Neutrophil (primary cell): Measurements from ENCODE around the gene CRIP1.
A peak's percentile ranks its signal among the peaks of the same experiment; 100 is the strongest.

Experiments used
- H3K27ac ChIP-seq: fragments of 200-600 bp; sonication (generic); 2 replicates; pipeline ENCODE4 v1.5.1; 2016; ENCODE audit warnings: mild to moderate bottlenecking, moderate library complexity
- H3K27me3 ChIP-seq: fragments of 200-600 bp; sonication (generic); 2 replicates; pipeline ENCODE4 v1.6.0; 2016; ENCODE audit warnings: mild to moderate bottlenecking
- H3K36me3 ChIP-seq: fragments of 200-600 bp; sonication (generic); 2 replicates; pipeline ENCODE4 v1.5.1; 2017
- H3K4me1 ChIP-seq, 2 experiments: fragments of 200-600 bp in 1 of 2; sonication (generic) in 1 of 2; 1 replicate in 1 of 2; 2 replicates in 1 of 2; pipeline versions ENCODE4 v1.5.1 to v1.6.1; 2013 to 2016; ENCODE audit warnings: low read depth in 1 of 2, low read length in 1 of 2, mild to moderate bottlenecking in 1 of 2, moderate library complexity in 1 of 2; ENCODE audit not compliant: control insufficient read depth in 1 of 2, insufficient read depth in 1 of 2
- H3K4me3 ChIP-seq, 2 experiments: fragments of 200-600 bp in 1 of 2; sonication (generic) in 1 of 2; 1 replicate in 1 of 2; 2 replicates in 1 of 2; pipeline ENCODE4 v1.5.1; 2013 to 2016; ENCODE audit warnings: low read depth in 1 of 2, low read length in 1 of 2, mild to moderate bottlenecking in 1 of 2, moderate library complexity in 1 of 2
- H3K9me3 ChIP-seq: fragments of 200-600 bp; sonication (generic); 2 replicates; pipeline ENCODE4 v1.5.1; 2016
- CTCF ChIP-seq: fragments of 200-600 bp; sonication (generic); IDR thresholded peaks from 2 replicates; pipeline ENCODE4 v1.5.1; 2016; ENCODE audit warnings: antibody characterized with exemption

CRIP1 gene

GRCh38 chr14:105448706-105449111 is 38.0 kb upstream of the CRIP1 start:
- Histone ChIP-seq H3K27me3 (no peaks in the 10 kb centered on the region), H3K4me1 (no peaks in the 10 kb centered on the region), H3K9me3 (no peaks in the 10 kb centered on the region), H3K36me3 (peaks cover 29% of the 10 kb centered on the region), H3K27ac (no peak overlapping the region), H3K4me3 (no peak overlapping the region)
- TF ChIP-seq CTCF, result peak; percentile 44

DNA sequence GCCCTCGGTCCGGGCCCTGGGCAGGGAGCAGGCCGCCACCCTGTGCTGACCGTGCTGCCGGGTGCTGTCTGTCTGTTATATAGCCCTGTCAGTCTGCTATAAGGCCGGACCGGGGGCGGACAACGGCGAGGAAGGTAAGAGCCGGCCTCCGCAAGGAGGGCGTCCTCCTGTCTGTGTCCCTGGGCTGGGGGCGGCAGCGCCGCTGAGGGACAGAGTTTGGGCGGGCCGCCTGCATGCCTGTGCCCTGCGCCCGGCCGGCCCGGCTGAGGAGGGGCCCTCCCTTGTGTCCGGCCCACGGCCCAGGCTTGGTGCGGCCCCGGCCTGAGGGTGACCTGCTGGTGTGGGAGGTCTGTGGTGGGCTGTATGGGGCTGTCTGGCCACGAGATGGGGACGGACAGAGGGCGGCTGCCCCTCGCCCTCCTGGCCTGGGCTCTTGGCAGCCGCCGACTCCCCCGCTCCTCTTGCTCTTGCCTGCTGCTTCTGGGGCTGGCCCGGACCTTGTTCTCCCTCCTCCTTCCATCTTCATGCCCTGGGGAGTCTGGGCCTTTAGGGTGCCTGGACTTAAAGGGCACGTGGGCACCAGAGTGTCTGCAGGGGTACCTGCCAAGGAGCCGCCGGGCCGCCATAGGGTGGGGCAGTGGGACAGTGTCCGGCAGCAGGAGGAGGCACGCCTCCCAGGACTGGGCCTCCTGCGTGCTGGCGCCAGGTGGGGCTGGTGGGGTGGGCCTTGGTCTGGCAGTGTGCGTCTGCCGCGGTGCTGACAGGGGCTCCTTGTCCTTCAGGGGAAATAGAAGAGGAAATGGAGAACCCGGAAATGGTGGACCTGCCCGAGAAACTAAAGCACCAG is 37.2 kb upstream of the CRIP1 start:
- H3K4me1 ChIP-seq, result no peaks in the 10 kb centered on the region
- peaks cover 33% of the 10 kb centered on the region for H3K36me3 ChIP-seq
- TF ChIP-seq CTCF, result no peak
- H3K9me3 ChIP-seq, result no peaks in the 10 kb centered on the region
- no peak overlapping the region for H3K4me3 ChIP-seq
- no peaks in the 10 kb centered on the region for H3K27me3 ChIP-seq
- H3K27ac ChIP-seq, result no peak overlapping the region

DNA sequence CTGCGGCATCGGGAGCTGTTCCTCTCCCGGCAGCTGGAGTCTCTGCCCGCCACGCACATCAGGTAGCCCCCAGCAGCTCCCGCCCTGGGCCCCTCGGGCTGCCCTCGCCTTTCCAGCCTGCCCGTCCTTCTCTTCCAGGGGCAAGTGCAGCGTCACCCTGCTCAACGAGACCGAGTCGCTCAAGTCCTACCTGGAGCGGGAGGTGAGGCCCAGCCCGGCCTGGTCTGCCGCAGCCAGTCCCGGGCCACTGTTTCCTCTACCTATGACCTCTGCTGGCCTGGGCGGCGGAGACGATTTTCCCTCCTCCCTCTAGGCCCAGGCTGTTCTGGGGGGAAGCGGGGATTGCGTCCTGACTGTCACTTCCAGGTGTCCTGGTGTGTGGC is 36.6 kb upstream of the CRIP1 start:
- no peak overlapping the region for H3K27ac ChIP-seq
- no peaks in the 10 kb centered on the region for H3K4me1 ChIP-seq
- H3K9me3 ChIP-seq, result no peaks in the 10 kb centered on the region
- no peak overlapping the region for H3K4me3 ChIP-seq
- no peaks in the 10 kb centered on the region for H3K27me3 ChIP-seq
- no peak for TF ChIP-seq CTCF
- peaks cover 36% of the 10 kb centered on the region for H3K36me3 ChIP-seq

DNA sequence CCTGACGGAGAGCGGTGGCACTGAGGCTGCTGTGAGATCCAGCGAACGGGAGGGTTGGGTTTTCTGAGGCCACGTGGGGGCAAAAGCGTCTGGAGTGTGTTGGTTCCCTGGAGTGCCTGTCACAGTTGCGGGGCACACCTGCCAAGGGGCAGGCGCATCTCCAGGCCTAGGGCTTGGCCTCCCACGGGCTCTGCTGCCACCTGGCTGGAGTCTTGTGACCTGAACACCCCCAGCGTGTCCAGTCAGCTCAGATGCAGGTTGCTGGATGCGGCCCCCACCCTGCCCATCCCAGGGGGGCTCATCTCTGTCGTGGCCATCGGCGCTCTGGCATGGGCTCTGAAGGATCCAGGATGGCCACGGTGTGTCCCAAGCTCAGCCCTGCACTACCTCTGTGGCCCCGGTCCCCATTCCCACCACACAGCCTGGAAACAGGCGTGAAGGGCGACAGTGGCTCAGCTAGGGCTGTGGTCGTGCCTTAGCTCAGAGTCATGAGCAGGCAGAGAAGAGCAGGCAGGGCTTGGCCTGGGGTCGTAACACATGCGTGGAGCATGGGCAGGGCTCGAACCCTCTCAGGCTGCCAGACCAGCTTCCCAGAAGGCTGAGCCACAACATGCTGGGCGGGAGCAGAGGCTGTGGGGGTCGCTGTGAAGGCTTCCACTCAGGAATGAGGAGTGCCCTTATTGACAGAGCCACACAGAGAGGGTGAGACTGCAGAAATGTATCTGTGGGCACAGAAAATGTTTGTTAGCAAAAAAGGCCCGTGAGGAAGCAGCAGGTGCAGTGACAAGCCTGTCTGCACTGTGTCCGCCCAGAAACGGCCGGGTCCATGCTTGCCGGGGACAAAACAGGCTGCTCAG is 35.6 kb upstream of the CRIP1 start:
- Histone ChIP-seq H3K36me3 (peaks cover 46% of the 10 kb centered on the region), H3K4me3 (no peak overlapping the region), H3K4me1 (no peaks in the 10 kb centered on the region), H3K9me3 (no peaks in the 10 kb centered on the region), H3K27ac (no peak overlapping the region), H3K27me3 (no peaks in the 10 kb centered on the region)
- TF ChIP-seq CTCF, result no peak

- H3K4me3 ChIP-seq, result no peak overlapping the region
- no peak overlapping the region for H3K27ac ChIP-seq
- no peak for TF ChIP-seq CTCF
- peaks cover 58% of the 10 kb centered on the region for H3K36me3 ChIP-seq
- no peaks in the 10 kb centered on the region for H3K4me1 ChIP-seq
- H3K27me3 ChIP-seq, result no peaks in the 10 kb centered on the region
- H3K9me3 ChIP-seq, result no peaks in the 10 kb centered on the region
Measured at GRCh38 chr14:105452963-105453362, 33.7 kb upstream of the CRIP1 start.
